Measurements from ENCODE around the gene CDH22.

- TF ChIP-seq, protein P1, sequence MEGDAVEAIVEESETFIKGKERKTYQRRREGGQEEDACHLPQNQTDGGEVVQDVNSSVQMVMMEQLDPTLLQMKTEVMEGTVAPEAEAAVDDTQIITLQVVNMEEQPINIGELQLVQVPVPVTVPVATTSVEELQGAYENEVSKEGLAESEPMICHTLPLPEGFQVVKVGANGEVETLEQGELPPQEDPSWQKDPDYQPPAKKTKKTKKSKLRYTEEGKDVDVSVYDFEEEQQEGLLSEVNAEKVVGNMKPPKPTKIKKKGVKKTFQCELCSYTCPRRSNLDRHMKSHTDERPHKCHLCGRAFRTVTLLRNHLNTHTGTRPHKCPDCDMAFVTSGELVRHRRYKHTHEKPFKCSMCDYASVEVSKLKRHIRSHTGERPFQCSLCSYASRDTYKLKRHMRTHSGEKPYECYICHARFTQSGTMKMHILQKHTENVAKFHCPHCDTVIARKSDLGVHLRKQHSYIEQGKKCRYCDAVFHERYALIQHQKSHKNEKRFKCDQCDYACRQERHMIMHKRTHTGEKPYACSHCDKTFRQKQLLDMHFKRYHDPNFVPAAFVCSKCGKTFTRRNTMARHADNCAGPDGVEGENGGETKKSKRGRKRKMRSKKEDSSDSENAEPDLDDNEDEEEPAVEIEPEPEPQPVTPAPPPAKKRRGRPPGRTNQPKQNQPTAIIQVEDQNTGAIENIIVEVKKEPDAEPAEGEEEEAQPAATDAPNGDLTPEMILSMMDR (IDR thresholded peaks at IDR 0.05 in 8 of 11, conservative IDR thresholded peaks at IDR 0.05 in 3 of 11), result no peak
- TF ChIP-seq POLR2A (IDR thresholded peaks at IDR 0.05), result no peak
These were observed 55.8 kb downstream of the CDH22 start for GRCh38 chr20:46252352-46253091.

All from spleen (tissue), 7 donors.